ENCODE data around the gene CPLX1. TPM values are rescaled to one million over a fixed set of nuclear protein-coding genes. Genes with fewer than 3 reads are reported as not detected.

Gene CPLX1
- total RNA-seq, 4 donors from 2014 or later = 0.35 to 0.67 TPM; not detected in 2

DNA sequence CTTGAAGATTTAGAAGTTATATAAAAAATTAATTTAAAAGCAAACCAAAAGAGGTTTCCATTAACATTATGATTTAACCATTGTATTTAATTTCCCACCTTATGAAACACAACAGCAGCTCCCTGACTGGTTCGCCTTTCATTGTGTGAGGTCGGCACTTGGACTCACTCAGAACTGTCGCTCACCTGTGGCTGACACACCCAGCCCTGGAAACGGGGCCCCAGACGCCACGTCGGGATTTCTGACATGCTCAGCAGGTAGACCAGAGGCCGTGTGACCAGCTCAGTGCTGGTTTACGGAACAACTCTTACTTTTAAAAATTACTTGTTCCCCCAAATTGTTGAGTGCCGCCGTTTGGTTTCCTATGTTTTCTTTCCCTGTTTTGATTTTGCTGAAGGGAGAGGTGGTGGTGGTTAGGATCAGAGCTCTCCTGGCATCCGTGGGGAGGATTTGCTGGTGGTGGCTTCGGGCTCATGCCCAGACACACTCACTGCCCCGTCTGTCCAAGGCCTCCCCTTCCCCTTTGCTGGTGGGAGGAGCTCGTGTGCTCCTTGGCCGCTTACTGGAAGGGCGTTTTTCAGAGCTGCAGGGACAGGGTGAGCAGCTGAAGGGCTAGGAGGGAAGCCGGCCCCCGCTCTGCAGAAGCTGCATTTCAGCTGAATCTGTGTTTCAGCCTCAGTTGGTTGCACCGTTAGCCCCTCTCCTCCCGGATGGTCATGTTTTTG lies 59.2 kb downstream of the CPLX1 start:
- no peak overlapping the region for H3K27ac ChIP-seq
- H3K4me3 ChIP-seq = no peak overlapping the region
- no peaks in the 10 kb centered on the region for H3K9me3 ChIP-seq
- no peak for DNase-seq
- TF ChIP-seq POLR2A (IDR thresholded peaks at IDR 0.05) = no peak
- TF ChIP-seq, protein P1, sequence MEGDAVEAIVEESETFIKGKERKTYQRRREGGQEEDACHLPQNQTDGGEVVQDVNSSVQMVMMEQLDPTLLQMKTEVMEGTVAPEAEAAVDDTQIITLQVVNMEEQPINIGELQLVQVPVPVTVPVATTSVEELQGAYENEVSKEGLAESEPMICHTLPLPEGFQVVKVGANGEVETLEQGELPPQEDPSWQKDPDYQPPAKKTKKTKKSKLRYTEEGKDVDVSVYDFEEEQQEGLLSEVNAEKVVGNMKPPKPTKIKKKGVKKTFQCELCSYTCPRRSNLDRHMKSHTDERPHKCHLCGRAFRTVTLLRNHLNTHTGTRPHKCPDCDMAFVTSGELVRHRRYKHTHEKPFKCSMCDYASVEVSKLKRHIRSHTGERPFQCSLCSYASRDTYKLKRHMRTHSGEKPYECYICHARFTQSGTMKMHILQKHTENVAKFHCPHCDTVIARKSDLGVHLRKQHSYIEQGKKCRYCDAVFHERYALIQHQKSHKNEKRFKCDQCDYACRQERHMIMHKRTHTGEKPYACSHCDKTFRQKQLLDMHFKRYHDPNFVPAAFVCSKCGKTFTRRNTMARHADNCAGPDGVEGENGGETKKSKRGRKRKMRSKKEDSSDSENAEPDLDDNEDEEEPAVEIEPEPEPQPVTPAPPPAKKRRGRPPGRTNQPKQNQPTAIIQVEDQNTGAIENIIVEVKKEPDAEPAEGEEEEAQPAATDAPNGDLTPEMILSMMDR (IDR thresholded peaks at IDR 0.05) = no peak
- H3K36me3 ChIP-seq = peaks cover 0 to 62% (median 0%) of the 10 kb centered on the region in 3 donors
- no peaks in the 10 kb centered on the region for H3K27me3 ChIP-seq
- H3K4me1 ChIP-seq = no peaks in the 10 kb centered on the region

DNA sequence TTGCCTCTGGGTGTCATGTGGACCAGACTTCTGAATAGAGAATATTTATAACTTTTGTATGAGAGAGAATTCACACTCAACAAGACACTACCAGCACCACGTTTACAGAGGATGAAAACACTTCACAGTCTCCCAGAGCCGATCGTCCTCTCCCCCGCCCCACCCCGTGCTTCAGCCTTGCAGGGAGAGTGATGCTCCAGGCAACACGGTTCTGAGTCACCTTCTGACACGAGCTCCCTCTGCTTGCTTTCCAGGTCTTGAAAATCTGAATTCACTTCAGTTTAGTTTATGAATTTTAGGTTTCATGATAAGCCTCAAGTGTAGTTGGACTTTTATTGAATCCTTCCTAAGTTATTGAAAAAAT lies 59.8 kb downstream of the CPLX1 start:
- TF ChIP-seq POLR2A (IDR thresholded peaks at IDR 0.05) = no peak
- TF ChIP-seq, protein P1 (IDR thresholded peaks at IDR 0.05) = no peak
- Histone ChIP-seq H3K36me3 (peaks cover 0 to 68% (median 0%) of the 10 kb centered on the region in 3 donors), H3K4me1 (no peaks in the 10 kb centered on the region), H3K4me3 (no peak overlapping the region), H3K9me3 (no peaks in the 10 kb centered on the region), H3K27ac (no peak overlapping the region), H3K27me3 (no peaks in the 10 kb centered on the region)
- DNase-seq = no peak

DNA sequence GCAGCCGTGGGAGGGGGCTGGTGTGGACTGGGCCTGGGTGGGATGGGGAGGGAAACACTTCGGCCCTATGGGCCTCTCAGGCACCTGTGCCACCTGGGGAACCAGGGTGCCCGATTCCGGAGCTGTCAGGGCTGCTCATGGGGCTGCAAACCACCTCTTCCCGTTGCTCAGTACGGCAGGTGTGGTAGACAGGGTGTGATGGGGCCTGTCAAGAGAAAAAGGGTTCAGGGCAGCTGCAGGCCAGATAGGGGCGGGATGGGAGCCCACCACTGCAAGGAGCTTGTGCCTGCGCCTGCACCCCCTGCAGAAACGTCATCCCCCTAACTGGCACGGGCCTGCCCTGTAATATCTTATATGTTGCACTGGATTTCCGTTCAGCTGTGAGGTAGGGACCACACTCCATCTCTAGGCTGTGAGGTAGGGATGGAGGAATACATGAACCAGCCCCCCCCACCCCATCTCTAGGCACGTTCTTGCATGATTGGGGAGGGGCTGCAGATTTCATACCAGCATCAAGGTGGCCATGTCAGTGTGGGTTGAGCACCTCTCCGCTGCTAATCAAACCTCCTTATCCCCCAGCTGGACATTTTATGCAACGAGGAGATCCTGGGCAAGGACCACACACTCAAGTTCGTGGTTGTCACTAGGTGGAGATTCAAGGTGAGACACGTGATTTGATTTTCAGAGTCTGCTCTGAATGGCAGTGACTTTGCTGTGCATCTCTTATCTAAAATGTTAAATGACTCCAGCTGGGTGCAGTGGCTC lies 61.3 kb downstream of the CPLX1 start:
- Histone ChIP-seq H3K36me3 (peaks cover 0 to 69% (median 0%) of the 10 kb centered on the region in 3 donors), H3K9me3 (no peaks in the 10 kb centered on the region), H3K27ac (no peak overlapping the region), H3K4me1 (no peaks in the 10 kb centered on the region), H3K4me3 (no peak overlapping the region), H3K27me3 (no peaks in the 10 kb centered on the region)
- TF ChIP-seq POLR2A (IDR thresholded peaks at IDR 0.05) = no peak
- TF ChIP-seq, protein P1 (IDR thresholded peaks at IDR 0.05) = no peak
- no peak for DNase-seq

DNA sequence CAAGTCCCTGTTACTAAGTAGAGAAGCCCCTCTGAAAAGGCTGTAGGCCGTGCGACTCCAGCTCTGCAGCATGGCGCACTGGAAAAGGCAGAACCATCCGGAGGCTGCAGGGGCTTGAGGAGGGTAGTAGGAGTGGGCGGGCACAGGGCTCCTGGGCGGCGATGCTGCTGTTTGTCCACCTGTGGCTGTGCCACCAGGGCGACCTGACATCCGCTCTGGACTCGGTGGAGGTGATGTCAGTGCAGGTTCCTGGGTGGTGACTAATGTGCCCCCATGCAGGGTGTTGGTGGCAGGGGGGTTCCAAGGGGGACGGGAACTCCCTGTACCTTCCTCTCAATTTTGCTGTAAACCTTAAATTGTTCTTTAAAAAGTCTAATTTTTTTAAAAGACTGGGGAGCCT lies 62.0 kb downstream of the CPLX1 start:
- Histone ChIP-seq H3K4me3 (no peak overlapping the region), H3K27me3 (no peaks in the 10 kb centered on the region), H3K4me1 (no peaks in the 10 kb centered on the region), H3K27ac (no peak overlapping the region), H3K36me3 (peaks cover 0 to 66% (median 0%) of the 10 kb centered on the region in 3 donors), H3K9me3 (no peaks in the 10 kb centered on the region)
- TF ChIP-seq, protein P1 (IDR thresholded peaks at IDR 0.05) = no peak
- TF ChIP-seq POLR2A (IDR thresholded peaks at IDR 0.05) = no peak
- no peak for DNase-seq

DNA sequence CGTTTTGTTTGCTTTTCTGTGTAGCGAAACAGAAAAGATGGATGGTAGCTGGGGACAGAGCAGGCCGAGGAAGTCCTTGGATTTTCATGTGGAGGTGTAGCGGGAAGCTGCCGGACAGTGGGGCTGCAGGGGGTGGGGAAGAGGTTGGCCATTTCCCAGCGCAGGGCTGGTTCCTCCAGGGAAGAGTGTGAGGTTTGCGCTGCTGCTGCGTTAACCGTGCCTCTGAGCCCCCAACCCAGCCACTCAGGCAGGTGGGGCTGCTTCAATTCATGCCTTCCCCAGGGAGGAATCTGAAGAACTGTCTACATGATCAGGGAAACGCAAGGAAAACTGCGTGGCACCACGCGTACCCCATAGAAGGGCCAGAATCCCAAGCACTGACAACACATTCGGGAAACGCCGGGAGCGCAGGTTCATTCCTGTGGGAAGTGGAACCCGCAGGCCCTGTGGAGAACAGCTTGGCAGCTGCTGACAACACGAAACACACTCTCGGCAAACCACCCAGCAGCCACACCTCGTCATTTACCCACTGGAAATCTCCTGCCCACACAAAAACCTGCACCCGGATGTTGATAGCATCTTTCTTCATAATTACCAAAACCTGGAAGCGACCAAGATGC lies 62.6 kb downstream of the CPLX1 start:
- no peak for DNase-seq
- Histone ChIP-seq H3K4me3 (no peak overlapping the region), H3K9me3 (no peaks in the 10 kb centered on the region), H3K27ac (no peak overlapping the region), H3K36me3 (peaks cover 0 to 66% (median 0%) of the 10 kb centered on the region in 3 donors), H3K4me1 (no peaks in the 10 kb centered on the region), H3K27me3 (no peaks in the 10 kb centered on the region)
- TF ChIP-seq POLR2A (IDR thresholded peaks at IDR 0.05) = no peak
- TF ChIP-seq, protein P1 (IDR thresholded peaks at IDR 0.05) = no peak
